Nephron progenitor cell (in vitro differentiated cells): ENCODE data around the gene FTCD.

Experiments
- DNase-seq: peaks from one replicate; pipeline ENCODE4 v3.0.0; 2021
- H3K27ac Mint-ChIP-seq: 2 replicates; pipeline ENCODE4 v1.8.0; 2021; ENCODE audit warnings: mild to moderate bottlenecking, moderate library complexity, mixed read lengths
- H3K27me3 Mint-ChIP-seq: 2 replicates; pipeline ENCODE4 v1.8.0; 2021; ENCODE audit warnings: mild to moderate bottlenecking, low read depth, mixed read lengths; ENCODE audit not compliant: poor library complexity
- H3K36me3 Mint-ChIP-seq: 2 replicates; pipeline ENCODE4 v1.8.0; 2021; ENCODE audit warnings: low read depth, mixed read lengths
- H3K4me1 Mint-ChIP-seq: 2 replicates; pipeline ENCODE4 v1.8.0; 2021; ENCODE audit warnings: mixed read lengths
- H3K4me3 Mint-ChIP-seq: 2 replicates; pipeline ENCODE4 v1.8.0; 2021; ENCODE audit warnings: mild to moderate bottlenecking, moderate library complexity, mixed read lengths
- H3K9me3 Mint-ChIP-seq: 2 replicates; pipeline ENCODE4 v1.8.0; 2021; ENCODE audit warnings: mild to moderate bottlenecking, moderate library complexity, mixed read lengths
- CTCF ChIP-seq: fragments of 200-600 bp; sonication (generic); IDR thresholded peaks from 2 replicates; pipeline ENCODE4 v1.5.0; 2021; ENCODE audit warnings: antibody characterized with exemption

FTCD gene

GRCh38 chr21:46157396-46157986, 2.1 kb upstream of the FTCD start:
- Mint-ChIP-seq H3K36me3 (peaks cover 8% of the 10 kb centered on the region), H3K4me3 (no peak overlapping the region), H3K27me3 (no peaks in the 10 kb centered on the region), H3K9me3 (peaks cover 3% of the 10 kb centered on the region), H3K4me1 (peaks cover 24% of the 10 kb centered on the region), H3K27ac (no peak overlapping the region)
- TF ChIP-seq CTCF, result no peak
- no peak for DNase-seq

- H3K27me3 Mint-ChIP-seq, result no peaks in the 10 kb centered on the region
- H3K36me3 Mint-ChIP-seq, result no peaks in the 10 kb centered on the region
- no peaks in the 10 kb centered on the region for H3K9me3 Mint-ChIP-seq
- peak overlapping the region; percentile 92 for H3K27ac Mint-ChIP-seq
- no peak for TF ChIP-seq CTCF
- no peak overlapping the region for H3K4me3 Mint-ChIP-seq
- H3K4me1 Mint-ChIP-seq, result peaks cover 31% of the 10 kb centered on the region
- DNase-seq, result no peak
Observed at GRCh38 chr21:46156678-46157077, 1.3 kb upstream of the FTCD start.

GRCh38 chr21:46156378-46156645, 933 bp upstream of the FTCD start:
- Mint-ChIP-seq H3K27ac (peak overlapping the region; percentile 92), H3K36me3 (no peaks in the 10 kb centered on the region), H3K27me3 (no peaks in the 10 kb centered on the region), H3K4me1 (peaks cover 31% of the 10 kb centered on the region), H3K9me3 (no peaks in the 10 kb centered on the region), H3K4me3 (no peak overlapping the region)
- DNase-seq, result no peak
- TF ChIP-seq CTCF, result no peak

- no peak overlapping the region for H3K27ac Mint-ChIP-seq
Observed at GRCh38 chr21:46154955-46155513, 345 bp downstream of the FTCD start.

GRCh38 chr21:46154155-46154954, 1.0 kb downstream of the FTCD start:
- Mint-ChIP-seq H3K36me3 (no peaks in the 10 kb centered on the region), H3K9me3 (no peaks in the 10 kb centered on the region), H3K27me3 (no peaks in the 10 kb centered on the region), H3K27ac (no peak overlapping the region), H3K4me3 (no peak overlapping the region), H3K4me1 (peaks cover 33% of the 10 kb centered on the region)
- no peak for DNase-seq
- no peak for TF ChIP-seq CTCF

More at GRCh38 chr21:46154955-46155513, 345 bp downstream of the FTCD start:
- Mint-ChIP-seq H3K4me3 (no peak overlapping the region), H3K27me3 (no peaks in the 10 kb centered on the region), H3K36me3 (no peaks in the 10 kb centered on the region), H3K9me3 (no peaks in the 10 kb centered on the region), H3K4me1 (peaks cover 31% of the 10 kb centered on the region)
- DNase-seq, result no peak
- no peak for TF ChIP-seq CTCF
